Adrenal gland (tissue), 5 donors: Measurements from ENCODE around the gene GPR152.

Source experiments
- POLR2A ChIP-seq, 2 donors: fragments of 450-650 bp; IDR thresholded peaks; one replicate each; pipeline ENCODE4 v1.6.1; 2017; ENCODE audit warnings: antibody characterized with exemption in 2 of 2, mild to moderate bottlenecking in 2 of 2, moderate library complexity in 1 of 2
- TF ChIP-seq, protein P1 (sequence below), 6 experiments: fragments of 450-650 bp in 4 of 6; fragments of 200-600 bp in 2 of 6; sonication (generic) in 1 of 6; IDR thresholded peaks; 1 replicate in 5 of 6; 2 replicates in 1 of 6; pipeline versions ENCODE4 v1.5.1 to v1.8.0; 2016 to 2021; ENCODE audit warnings: antibody characterized with exemption in 6 of 6, mild to moderate bottlenecking in 2 of 6, moderate library complexity in 1 of 6
- donor health status: DM: no; HTN: no; CAD: no.

DNA sequence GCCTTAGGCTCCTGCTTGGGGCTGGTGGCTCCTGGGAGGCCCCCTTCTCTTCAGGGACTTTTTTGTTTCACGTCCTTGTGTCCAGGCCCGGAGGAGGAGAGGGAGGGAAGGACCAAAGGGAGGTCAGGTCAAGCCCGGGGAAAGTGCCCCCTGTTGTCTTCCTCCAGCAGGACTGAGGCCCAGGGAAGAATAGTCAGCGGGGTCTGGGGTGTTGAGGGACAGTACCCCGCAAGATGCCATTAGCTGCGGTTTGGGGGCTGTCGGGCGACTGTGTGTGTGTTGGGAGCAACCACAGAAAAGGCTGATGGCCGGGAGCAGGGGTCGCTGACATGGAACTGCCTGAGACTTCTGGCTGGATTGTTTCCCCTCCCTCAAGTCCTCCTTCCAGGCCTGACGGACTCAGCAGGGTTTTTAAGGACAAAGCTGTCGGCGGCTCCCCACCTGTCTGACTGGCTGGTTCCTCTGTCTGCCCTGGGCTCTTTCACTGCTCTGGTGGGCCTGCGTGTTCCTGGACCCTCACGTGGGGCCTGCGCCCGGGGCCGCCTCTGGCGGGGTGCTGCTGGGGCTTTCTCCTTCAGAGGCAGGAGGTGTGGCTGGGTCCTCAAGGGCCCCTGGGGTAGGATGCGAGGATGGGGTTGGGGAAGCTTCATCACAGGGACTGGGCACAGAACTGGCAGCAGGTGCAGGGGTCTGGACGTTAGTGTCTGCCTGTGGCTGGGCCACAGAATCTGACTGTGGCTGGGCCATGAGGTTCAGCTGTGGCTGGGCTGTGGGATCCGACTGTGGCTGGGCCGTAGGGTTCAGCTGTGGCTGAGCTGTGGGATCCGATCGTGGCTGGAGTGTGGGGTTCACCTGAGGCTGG, 1.5 kb downstream of the GPR152 start:
- TF ChIP-seq, protein P1, sequence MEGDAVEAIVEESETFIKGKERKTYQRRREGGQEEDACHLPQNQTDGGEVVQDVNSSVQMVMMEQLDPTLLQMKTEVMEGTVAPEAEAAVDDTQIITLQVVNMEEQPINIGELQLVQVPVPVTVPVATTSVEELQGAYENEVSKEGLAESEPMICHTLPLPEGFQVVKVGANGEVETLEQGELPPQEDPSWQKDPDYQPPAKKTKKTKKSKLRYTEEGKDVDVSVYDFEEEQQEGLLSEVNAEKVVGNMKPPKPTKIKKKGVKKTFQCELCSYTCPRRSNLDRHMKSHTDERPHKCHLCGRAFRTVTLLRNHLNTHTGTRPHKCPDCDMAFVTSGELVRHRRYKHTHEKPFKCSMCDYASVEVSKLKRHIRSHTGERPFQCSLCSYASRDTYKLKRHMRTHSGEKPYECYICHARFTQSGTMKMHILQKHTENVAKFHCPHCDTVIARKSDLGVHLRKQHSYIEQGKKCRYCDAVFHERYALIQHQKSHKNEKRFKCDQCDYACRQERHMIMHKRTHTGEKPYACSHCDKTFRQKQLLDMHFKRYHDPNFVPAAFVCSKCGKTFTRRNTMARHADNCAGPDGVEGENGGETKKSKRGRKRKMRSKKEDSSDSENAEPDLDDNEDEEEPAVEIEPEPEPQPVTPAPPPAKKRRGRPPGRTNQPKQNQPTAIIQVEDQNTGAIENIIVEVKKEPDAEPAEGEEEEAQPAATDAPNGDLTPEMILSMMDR (IDR thresholded peaks at IDR 0.05): no peak
- TF ChIP-seq POLR2A (IDR thresholded peaks at IDR 0.05): no peak
